HepG2 (cell line): ENCODE data around the gene VEGFA. TPM values are rescaled to one million over a fixed set of nuclear protein-coding genes. Genes with fewer than 3 reads are reported as not detected.
A peak's percentile ranks its signal among the peaks of the same experiment; 100 is the strongest.

ENCODE experiments used
- AKAP8 ChIP-seq: sonication (generic); formaldehyde crosslinking; IDR thresholded peaks from 2 replicates; pipeline ENCODE4 v1.5.1; 2020; ENCODE audit warnings: mild to moderate bottlenecking, missing genetic modification reagents
- IRX3 ChIP-seq: sonication (generic); formaldehyde crosslinking; IDR thresholded peaks from 2 replicates; pipeline ENCODE4 v1.8.1; 2023; ENCODE audit warnings: mild to moderate bottlenecking, low read depth, missing genetic modification reagents, borderline replicate concordance
- PHF20 ChIP-seq: sonication (generic); formaldehyde crosslinking; IDR thresholded peaks from 2 replicates; pipeline ENCODE4 v1.5.0; 2020; ENCODE audit warnings: mild to moderate bottlenecking, missing genetic modification reagents
- RAD21 ChIP-seq: fragments of 450-650 bp; formaldehyde crosslinking; IDR thresholded peaks from 2 replicates; pipeline ENCODE4 v1.5.0; 2020; ENCODE audit warnings: mild to moderate bottlenecking
- SPEN ChIP-seq: sonication (generic); formaldehyde crosslinking; IDR thresholded peaks from 2 replicates; pipeline ENCODE4 v1.5.1; 2020; ENCODE audit warnings: low read depth, mild to moderate bottlenecking, missing genetic modification reagents
- SRSF1 ChIP-seq: fragments of 200-400 bp; formaldehyde crosslinking; optimal IDR thresholded peaks from 2 replicates; pipeline ENCODE3; 2017; ENCODE audit warnings: mild to moderate bottlenecking, low read depth, low read length, moderate library complexity
- YEATS2 ChIP-seq: sonication (generic); formaldehyde crosslinking; IDR thresholded peaks from 2 replicates; pipeline ENCODE4 v1.4.0; 2020; ENCODE audit warnings: missing genetic modification reagents, borderline replicate concordance
- ZNF737 ChIP-seq: sonication (generic); formaldehyde crosslinking; IDR thresholded peaks from 2 replicates; pipeline ENCODE4 v1.5.0; 2020; ENCODE audit warnings: missing genetic modification reagents, mild to moderate bottlenecking, borderline replicate concordance
- ZNF850 ChIP-seq: sonication (generic); formaldehyde crosslinking; conservative IDR thresholded peaks from 2 replicates; pipeline ENCODE4 v1.9.0; 2021; ENCODE audit warnings: mild to moderate bottlenecking, missing genetic modification reagents
- polyA plus RNA-seq, 8 experiments: library from polyadenylated mRNA; depleted of rRNA in 3 of 8; stranded (reverse) in 7 of 8; unstranded in 1 of 8; fragments of >200 nt; fragmentation: Illumina TruSeq in 4 of 8; extraction: Trizol in 4 of 8; gene quantifications; 2 replicates each; pipeline versions ENCODE4 v1.2.1 to v1.2.3, GENCODE V29; 2011 to 2016; ENCODE audit warnings: low read depth in 4 of 8, missing spikeins in 1 of 8, mixed read lengths in 1 of 8; ENCODE audit not compliant: insufficient read depth in 1 of 8
- total RNA-seq, 5 experiments: library from RNA; depleted of rRNA; stranded (reverse); fragments of >200 nt; fragmentation: Illumina TruSeq; extraction: Trizol; gene quantifications; 2 replicates each; pipeline ENCODE4 v1.2.3, GENCODE V29; 2016; ENCODE audit warnings: low read depth in 1 of 5
- TF ChIP-seq, protein P1 (sequence below): sonication (generic); formaldehyde crosslinking; IDR thresholded peaks from 2 replicates; pipeline ENCODE4 v1.4.0; 2020; ENCODE audit warnings: missing genetic modification reagents
- TF ChIP-seq, protein P2 (sequence below): sonication (generic); formaldehyde crosslinking; IDR thresholded peaks from 2 replicates; pipeline ENCODE4 v1.4.0; 2020; ENCODE audit warnings: mild to moderate bottlenecking, missing genetic modification reagents

Gene VEGFA
- total and polyA plus RNA-seq, 2 of the 13 experiments (the other 11 are each of a cell fraction or from before 2014, with no cell fraction given), result 68.1 to 629 TPM

DNA sequence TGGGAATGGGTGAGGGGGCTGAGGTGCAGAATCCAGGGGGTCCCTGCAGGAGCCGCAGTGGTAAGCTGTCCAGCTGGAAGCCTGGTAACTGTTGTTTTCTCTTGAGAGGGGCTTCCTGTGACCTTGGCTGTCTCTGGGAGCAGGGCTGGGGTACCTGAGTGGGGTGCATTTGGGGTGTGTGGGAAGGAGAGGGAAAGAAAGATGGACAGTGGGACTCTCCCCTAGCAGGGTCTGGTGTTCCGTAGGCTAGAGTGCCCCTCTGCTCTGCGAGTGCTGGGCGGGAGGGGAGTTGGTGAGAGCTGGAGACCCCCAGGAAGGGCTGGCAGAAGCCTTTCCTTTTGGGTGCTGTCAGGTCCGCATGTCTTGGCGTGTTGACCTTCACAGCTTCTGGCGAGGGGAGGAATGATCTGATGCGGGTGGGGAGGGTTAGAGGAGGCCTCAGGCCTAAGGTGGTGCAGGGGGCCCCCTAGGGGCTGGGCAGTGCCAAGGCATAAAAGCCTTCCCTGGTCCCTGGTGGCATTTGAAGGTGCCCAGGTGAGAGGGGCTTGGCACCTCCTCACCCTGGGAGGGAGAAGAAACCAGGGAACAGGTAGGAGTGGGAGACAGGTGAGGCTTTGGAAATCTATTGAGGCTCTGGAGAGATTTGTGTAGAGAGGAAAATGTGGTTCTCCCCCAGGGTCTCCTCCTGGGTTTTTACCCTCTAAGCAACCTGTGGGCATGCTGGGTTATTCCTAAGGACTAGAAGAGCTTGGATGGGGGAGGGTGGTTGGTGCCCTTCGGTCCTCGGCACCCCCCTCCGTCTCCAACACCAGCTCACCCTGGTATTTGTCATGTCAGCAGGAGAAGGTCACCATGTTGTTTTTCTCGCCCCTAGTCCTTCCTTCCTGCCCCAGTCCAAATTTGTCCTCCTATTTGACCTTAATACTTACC lies 3.3 kb downstream of the VEGFA start (continued):
- TF ChIP-seq AKAP8 (CRISPR knock-in tag), result no peak
- no peak for TF ChIP-seq IRX3
- no peak for TF ChIP-seq ZNF850 (CRISPR knock-in tag)
- TF ChIP-seq PHF20 (CRISPR knock-in tag), result no peak
- peak; percentile 57; the same call in 1 of the 2 replicates for TF ChIP-seq YEATS2 (CRISPR knock-in tag)
- peak; percentile 75 for TF ChIP-seq RAD21 (CRISPR knock-in tag)
- TF ChIP-seq SPEN (CRISPR knock-in tag), result 0 out of 2 replicates have a peak, but pooled peaks have one; percentile 8
- TF ChIP-seq ZNF737, result no peak
- TF ChIP-seq, protein P1, sequence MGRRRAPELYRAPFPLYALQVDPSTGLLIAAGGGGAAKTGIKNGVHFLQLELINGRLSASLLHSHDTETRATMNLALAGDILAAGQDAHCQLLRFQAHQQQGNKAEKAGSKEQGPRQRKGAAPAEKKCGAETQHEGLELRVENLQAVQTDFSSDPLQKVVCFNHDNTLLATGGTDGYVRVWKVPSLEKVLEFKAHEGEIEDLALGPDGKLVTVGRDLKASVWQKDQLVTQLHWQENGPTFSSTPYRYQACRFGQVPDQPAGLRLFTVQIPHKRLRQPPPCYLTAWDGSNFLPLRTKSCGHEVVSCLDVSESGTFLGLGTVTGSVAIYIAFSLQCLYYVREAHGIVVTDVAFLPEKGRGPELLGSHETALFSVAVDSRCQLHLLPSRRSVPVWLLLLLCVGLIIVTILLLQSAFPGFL (CRISPR knock-in tag), result no peak
- TF ChIP-seq, protein P2, sequence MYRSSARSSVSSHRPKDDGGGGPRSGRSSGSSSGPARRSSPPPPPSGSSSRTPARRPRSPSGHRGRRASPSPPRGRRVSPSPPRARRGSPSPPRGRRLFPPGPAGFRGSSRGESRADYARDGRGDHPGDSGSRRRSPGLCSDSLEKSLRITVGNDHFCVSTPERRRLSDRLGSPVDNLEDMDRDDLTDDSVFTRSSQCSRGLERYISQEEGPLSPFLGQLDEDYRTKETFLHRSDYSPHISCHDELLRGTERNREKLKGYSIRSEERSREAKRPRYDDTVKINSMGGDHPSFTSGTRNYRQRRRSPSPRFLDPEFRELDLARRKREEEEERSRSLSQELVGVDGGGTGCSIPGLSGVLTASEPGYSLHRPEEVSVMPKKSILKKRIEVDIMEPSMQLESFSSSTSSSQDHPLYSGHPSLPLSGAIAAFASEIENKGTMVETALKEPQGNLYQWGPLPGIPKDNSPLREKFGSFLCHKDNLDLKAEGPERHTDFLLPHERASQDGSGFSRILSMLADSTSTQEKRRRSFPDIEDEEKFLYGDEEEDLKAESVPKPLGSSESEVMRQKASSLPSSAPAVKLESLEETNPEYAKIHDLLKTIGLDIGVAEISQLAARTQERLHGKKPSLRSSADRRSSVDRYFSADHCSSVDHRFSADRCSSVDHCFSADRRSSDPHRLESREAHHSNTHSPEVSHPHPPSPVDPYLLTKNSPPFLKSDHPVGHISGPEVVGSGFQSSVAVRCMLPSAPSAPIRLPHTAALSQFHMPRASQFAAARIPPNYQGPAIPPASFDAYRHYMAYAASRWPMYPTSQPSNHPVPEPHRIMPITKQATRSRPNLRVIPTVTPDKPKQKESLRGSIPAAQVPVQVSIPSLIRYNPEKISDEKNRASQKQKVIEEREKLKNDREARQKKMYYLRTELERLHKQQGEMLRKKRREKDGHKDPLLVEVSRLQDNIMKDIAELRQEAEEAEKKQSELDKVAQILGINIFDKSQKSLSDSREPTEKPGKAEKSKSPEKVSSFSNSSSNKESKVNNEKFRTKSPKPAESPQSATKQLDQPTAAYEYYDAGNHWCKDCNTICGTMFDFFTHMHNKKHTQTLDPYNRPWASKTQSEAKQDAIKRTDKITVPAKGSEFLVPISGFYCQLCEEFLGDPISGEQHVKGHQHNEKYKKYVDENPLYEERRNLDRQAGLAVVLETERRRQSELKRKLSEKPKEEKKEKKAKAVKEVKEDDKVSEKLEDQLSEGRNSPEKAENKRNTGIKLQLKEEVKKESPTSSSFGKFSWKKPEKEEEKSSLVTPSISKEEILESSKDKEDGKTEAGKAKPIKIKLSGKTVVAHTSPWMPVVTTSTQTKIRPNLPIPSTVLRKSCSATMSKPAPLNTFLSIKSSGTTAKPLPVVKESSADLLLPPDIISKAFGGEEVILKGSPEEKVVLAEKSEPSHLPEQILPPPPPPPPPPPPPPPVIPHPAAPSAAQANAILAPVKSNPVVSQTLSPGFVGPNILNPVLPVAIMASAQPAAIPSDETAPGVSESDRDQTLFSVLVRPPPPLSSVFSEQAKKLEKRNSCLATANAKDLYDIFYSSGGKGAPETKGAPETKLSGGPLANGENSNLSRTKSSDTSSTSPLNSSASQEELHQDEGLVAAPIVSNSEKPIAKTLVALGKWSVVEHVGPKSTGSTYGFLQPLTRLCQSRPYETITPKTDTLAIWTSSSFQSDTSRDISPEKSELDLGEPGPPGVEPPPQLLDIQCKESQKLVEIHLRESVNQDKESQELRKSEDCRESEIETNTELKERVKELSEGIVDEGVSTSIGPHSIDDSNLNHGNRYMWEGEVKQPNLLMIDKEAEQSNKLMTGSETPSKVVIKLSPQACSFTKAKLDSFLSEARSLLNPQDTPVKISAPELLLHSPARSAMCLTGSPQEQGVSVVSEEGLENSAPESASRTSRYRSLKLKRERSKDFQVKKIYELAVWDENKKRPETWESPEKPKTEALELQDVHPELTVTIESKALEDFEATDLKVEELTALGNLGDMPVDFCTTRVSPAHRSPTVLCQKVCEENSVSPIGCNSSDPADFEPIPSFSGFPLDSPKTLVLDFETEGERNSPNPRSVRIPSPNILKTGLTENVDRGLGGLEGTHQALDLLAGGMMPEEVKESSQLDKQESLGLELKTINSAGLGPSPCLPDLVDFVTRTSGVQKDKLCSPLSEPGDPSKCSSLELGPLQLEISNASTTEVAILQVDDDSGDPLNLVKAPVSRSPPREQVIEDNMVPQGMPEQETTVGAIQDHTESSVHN (CRISPR knock-in tag), result no peak
- no peak for TF ChIP-seq SRSF1
